ENCODE measurements around the gene SLC5A2. TPM values are rescaled to one million over a fixed set of nuclear protein-coding genes. Genes with fewer than 3 reads are reported as not detected.
A peak's percentile ranks its signal among the peaks of the same experiment; 100 is the strongest.

The SLC5A2 gene
- total RNA-seq, 2 donors from 2014 or later: 0.85 TPM; not detected in 1

- Histone ChIP-seq H3K4me1 (ENCODE audit: control insufficient read depth in 1 of 2, low read depth in 2 of 2) (peaks cover 14 to 35% of the 10 kb centered on the region in 2 donors), H3K36me3 (no peaks in the 10 kb centered on the region), H3K27me3 (replicated peaks; ENCODE audit: insufficient read depth) (no peaks in the 10 kb centered on the region), H3K4me3 (peak within 1 kb of the TSS; percentile 87), H3K9me3 (no peaks in the 10 kb centered on the region), H3K27ac (peak within 1 kb of the TSS; percentile 91 to 95)
- DNase-seq (ENCODE audit: low spot score) (peak; percentile 62), ATAC-seq (ENCODE audit: insufficient number of reproducible peaks, low FRiP score, low read depth) (peak; percentile 83)
- no peak for TF ChIP-seq CTCF (IDR thresholded peaks at IDR 0.05)
These were observed 25.2 kb downstream of the SLC5A2 start, which contains the start of gene RUSF1 for GRCh38 chr16:31507929-31508705. Gene RUSF1, minus strand, starts transcription at chr16:31508391. Its CDS starts 18 bp downstream, at chr16:31508373.

- Histone ChIP-seq H3K27ac (peak overlapping the region; percentile 91 to 95), H3K4me3 (peak overlapping the region; percentile 87), H3K4me1 (ENCODE audit: control insufficient read depth in 1 of 2, low read depth in 2 of 2) (peaks cover 14 to 30% of the 10 kb centered on the region in 2 donors), H3K27me3 (replicated peaks; ENCODE audit: insufficient read depth) (no peaks in the 10 kb centered on the region), H3K9me3 (no peaks in the 10 kb centered on the region), H3K36me3 (no peaks in the 10 kb centered on the region)
- no peak for DNase-seq (ENCODE audit: low spot score)
- TF ChIP-seq CTCF (IDR thresholded peaks at IDR 0.05): no peak
- ATAC-seq (ENCODE audit: insufficient number of reproducible peaks, low FRiP score, low read depth): peak; percentile 19
These were observed 25.8 kb downstream of the SLC5A2 start for GRCh38 chr16:31508706-31509195.

- DNase-seq (ENCODE audit: low spot score): no peak
- no peak overlapping the region for H3K4me3 ChIP-seq
- peaks cover 7 to 16% of the 10 kb centered on the region in 2 donors for H3K4me1 ChIP-seq (ENCODE audit: control insufficient read depth in 1 of 2, low read depth in 2 of 2)
- no peaks in the 10 kb centered on the region for H3K27me3 ChIP-seq (replicated peaks; ENCODE audit: insufficient read depth)
- H3K27ac ChIP-seq: no peak overlapping the region
- no peak for ATAC-seq (ENCODE audit: insufficient number of reproducible peaks, low FRiP score, low read depth)
- no peaks in the 10 kb centered on the region for H3K9me3 ChIP-seq
- H3K36me3 ChIP-seq: no peaks in the 10 kb centered on the region
- no peak for TF ChIP-seq CTCF (IDR thresholded peaks at IDR 0.05)
These were observed 30.2 kb downstream of the SLC5A2 start for GRCh38 chr16:31513126-31513525.

- no peak overlapping the region for H3K27ac ChIP-seq
- H3K9me3 ChIP-seq: no peaks in the 10 kb centered on the region
- TF ChIP-seq CTCF (IDR thresholded peaks at IDR 0.05): no peak
- H3K36me3 ChIP-seq: no peaks in the 10 kb centered on the region
- H3K27me3 ChIP-seq (replicated peaks; ENCODE audit: insufficient read depth): no peaks in the 10 kb centered on the region
- DNase-seq (ENCODE audit: low spot score): no peak
- no peak overlapping the region for H3K4me3 ChIP-seq
- ATAC-seq (ENCODE audit: insufficient number of reproducible peaks, low FRiP score, low read depth): no peak
- peaks cover 7 to 15% of the 10 kb centered on the region in 2 donors for H3K4me1 ChIP-seq (ENCODE audit: control insufficient read depth in 1 of 2, low read depth in 2 of 2)
These were observed 31.0 kb downstream of the SLC5A2 start for GRCh38 chr16:31513884-31514283.

GRCh38 chr16:31517800-31518402 is 35.0 kb downstream of the SLC5A2 start:
- Histone ChIP-seq H3K4me3 (no peak overlapping the region), H3K36me3 (no peaks in the 10 kb centered on the region), H3K27me3 (replicated peaks; ENCODE audit: insufficient read depth) (no peaks in the 10 kb centered on the region), H3K9me3 (no peaks in the 10 kb centered on the region), H3K27ac (no peak overlapping the region), H3K4me1 (ENCODE audit: control insufficient read depth in 1 of 2, low read depth in 2 of 2) (no peaks in the 10 kb centered on the region)
- ATAC-seq (ENCODE audit: insufficient number of reproducible peaks, low FRiP score, low read depth) (no peak), DNase-seq (ENCODE audit: low spot score) (no peak)
- no peak for TF ChIP-seq CTCF (IDR thresholded peaks at IDR 0.05)

Measured in thoracic aorta (tissue), 2 donors.